Peyer's patch (tissue), 4 donors: ENCODE results near the gene LRP2BP.

Experiments used
- CTCF ChIP-seq, 6 experiments: fragments of 450-650 bp in 4 of 6; fragments of 200-600 bp in 2 of 6; sonication (generic) in 1 of 6; IDR thresholded peaks; one replicate each; pipeline ENCODE4 v1.5.1; 2017 to 2019; ENCODE audit warnings: antibody characterized with exemption in 6 of 6, mild to moderate bottlenecking in 3 of 6, moderate library complexity in 1 of 6
- POLR2A ChIP-seq, 2 donors: fragments of 450-650 bp; IDR thresholded peaks; one replicate each; pipeline ENCODE4 v1.5.1; 2017; ENCODE audit warnings: antibody characterized with exemption in 2 of 2, mild to moderate bottlenecking in 2 of 2, moderate library complexity in 2 of 2

DNA sequence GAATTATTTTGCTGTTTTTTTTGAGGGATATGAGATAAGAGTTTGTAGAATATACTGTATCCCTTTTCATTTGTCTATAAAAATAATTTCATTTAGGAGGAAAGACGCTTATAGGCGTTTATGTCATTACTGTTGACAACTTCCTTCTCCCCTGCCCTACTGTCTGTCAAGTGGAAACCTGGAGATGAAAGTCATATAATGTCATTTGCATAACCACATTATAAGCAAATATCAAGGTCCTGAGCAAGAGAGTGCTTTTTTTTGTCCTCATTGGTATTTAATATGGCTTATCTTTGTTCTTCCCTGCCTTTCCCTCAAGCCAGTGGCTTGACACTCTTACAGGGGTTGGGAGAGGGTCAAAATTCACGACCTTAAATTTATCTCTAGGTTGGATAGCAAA, 55.8 kb downstream of the LRP2BP start:
- TF ChIP-seq CTCF (IDR thresholded peaks at IDR 0.05) (no peak), POLR2A (IDR thresholded peaks at IDR 0.05) (no peak)
